Panc1 (cell line): ENCODE data around the gene DMAC2. TPM values are rescaled to one million over a fixed set of nuclear protein-coding genes. Genes with fewer than 3 reads are reported as not detected.

Experiments used
- ATAC-seq: fragments of 200-7000 bp; cut with Tn5 transposase; 2 replicates; pipeline ENCODE4 v1.9.1; 2020; ENCODE audit warnings: mild to moderate bottlenecking, moderate library complexity
- BruUV-seq: library from RNA; stranded (reverse); fragments of 400-500 nt; replicated peaks from 2 replicates; lab custom pipeline; 2021; lab: Mats Ljungman, UMichigan
- CTCF ChIA-PET: fragments of 300-600 bp; sonication (Branson Sonifier 250); formaldehyde crosslinking; loops from one replicate; lab custom pipeline; 2022; ENCODE audit warnings: antibody characterized with exemption; lab: Charles Lee
- POLR2A ChIA-PET: fragments of 300-600 bp; sonication (Branson Sonifier 250); formaldehyde crosslinking; loops from one replicate; lab custom pipeline; 2022; ENCODE audit warnings: antibody characterized with exemption; lab: Charles Lee
- DNase-seq: peaks from one replicate; pipeline ENCODE4 v3.0.0-alpha.2; 2010; ENCODE audit warnings: low read depth, low spot score
- H3K27ac ChIP-seq: 2 replicates; pipeline ENCODE4 v1.5.1; 2011; ENCODE audit warnings: mild to moderate bottlenecking, low read length, inconsistent platforms
- H3K27me3 ChIP-seq: fragments of 200-500 bp; sonication (Bioruptor generic); 2 replicates; pipeline ENCODE4 v1.6.0; 2014; ENCODE audit warnings: low read length, inconsistent platforms; ENCODE audit not compliant: control insufficient read depth, insufficient read depth
- H3K36me3 ChIP-seq: fragments of 200-500 bp; sonication (Bioruptor generic); 2 replicates; pipeline ENCODE4 v1.5.1; 2014; ENCODE audit warnings: inconsistent platforms, mild to moderate bottlenecking, low read length, moderate library complexity; ENCODE audit not compliant: control insufficient read depth, insufficient read depth
- H3K4me1 ChIP-seq: 2 replicates; pipeline ENCODE4 v1.5.1; 2011; ENCODE audit warnings: inconsistent platforms, mild to moderate bottlenecking, low read length, moderate library complexity; ENCODE audit not compliant: control insufficient read depth, insufficient read depth
- H3K4me3 ChIP-seq, 2 experiments: 2 replicates each; pipeline ENCODE4 v1.5.1; 2011 to 2012; ENCODE audit warnings: low read depth in 2 of 2, low read length in 2 of 2, mild to moderate bottlenecking in 2 of 2, inconsistent platforms in 1 of 2, moderate library complexity in 1 of 2
- H3K9me3 ChIP-seq: fragments of 200-500 bp; sonication (Bioruptor generic); 2 replicates; pipeline ENCODE4 v1.5.1; 2014; ENCODE audit warnings: low read depth, mild to moderate bottlenecking, inconsistent platforms, low read length, moderate library complexity; ENCODE audit not compliant: control insufficient read depth, insufficient read depth
- CTCF ChIP-seq: fragments of 450-650 bp; IDR thresholded peaks from 2 replicates; pipeline ENCODE4 v1.5.1; 2017; ENCODE audit warnings: mild to moderate bottlenecking
- POLR2AphosphoS5 ChIP-seq: IDR thresholded peaks from 2 replicates; pipeline ENCODE4 v1.6.1; 2012; ENCODE audit warnings: mild to moderate bottlenecking, low read depth, low read length, moderate library complexity
- REST ChIP-seq, 2 experiments: IDR thresholded peaks; 2 replicates each; pipeline ENCODE4 v1.6.1; 2011 to 2012; ENCODE audit warnings: low read depth in 2 of 2, control low read depth in 1 of 2, low read length in 1 of 2, mild to moderate bottlenecking in 1 of 2, moderate library complexity in 1 of 2; ENCODE audit not compliant: insufficient read depth in 1 of 2
- SIN3A ChIP-seq: IDR thresholded peaks from 2 replicates; pipeline ENCODE4 v1.6.1; 2012; ENCODE audit warnings: low read depth, mild to moderate bottlenecking, low read length, moderate library complexity, borderline replicate concordance; ENCODE audit not compliant: insufficient read depth
- TCF7L2 ChIP-seq: IDR thresholded peaks from 2 replicates; pipeline ENCODE4 v1.6.1; 2011; ENCODE audit warnings: mild to moderate bottlenecking, low read depth, low read length, inconsistent platforms
- in situ Hi-C: cut with HindIII; loops from 2 replicates; pipeline ENCODE4 v1.10.0; 2016; ENCODE audit warnings: low sequenced_read_pairs, low pct_unique_long_range_greater_than_20kb
- intact Hi-C: fragments of 100-400 bp; cut with micrococcal nuclease; formaldehyde crosslinking; loops from one replicate; pipeline ENCODE4 v1.10.0; 2022; ENCODE audit not compliant: unreplicated experiment
- total RNA-seq: library from RNA; stranded (reverse); gene quantifications from one replicate; pipeline ENCODE4 v1.2.1, GENCODE V29; 2021; ENCODE audit not compliant: unreplicated experiment

DMAC2 gene
- total RNA-seq, 1 experiment from 2014 or later = 37.5 TPM

GRCh38 chr19:41431426-41432386 is 8.0 kb downstream of the DMAC2 start:
- Histone ChIP-seq H3K27me3 (no peaks in the 10 kb centered on the region), H3K27ac (no peak overlapping the region), H3K36me3 (no peaks in the 10 kb centered on the region), H3K4me3 (no peak overlapping the region), H3K4me1 (no peaks in the 10 kb centered on the region), H3K9me3 (no peaks in the 10 kb centered on the region)
- intact Hi-C loops = no loop called here
- in situ Hi-C loops = no loop called here
- BruUV-seq = TSS peak; percentile 69
- POLR2A ChIA-PET = interaction anchor here (0.6 kb wide), 1 partner anchor 123 kb away, joined by 5 read pairs; no protein-coding TSS in a partner anchor
- ATAC-seq (peak; percentile 13; the same call in 1 of the 2 replicates), DNase-seq (no peak)
- CTCF ChIA-PET = no interaction called here
- TF ChIP-seq TCF7L2 (no peak), CTCF (peak; percentile 16; the same call in 1 of the 2 replicates)

- CTCF ChIA-PET = no interaction called here
- no peak for DNase-seq
- in situ Hi-C loops (no loop called here), intact Hi-C loops (no loop called here)
- Histone ChIP-seq H3K27me3 (no peaks in the 10 kb centered on the region), H3K27ac (no peak overlapping the region), H3K36me3 (no peaks in the 10 kb centered on the region), H3K4me3 (no peak overlapping the region), H3K4me1 (no peaks in the 10 kb centered on the region), H3K9me3 (no peaks in the 10 kb centered on the region)
- no TSS peak for BruUV-seq
- ATAC-seq = no peak
- no peak for TF ChIP-seq SIN3A
- TF ChIP-seq TCF7L2 = no peak
- no peak for TF ChIP-seq REST (IDR thresholded peaks at IDR 0.05; ENCODE audit: insufficient read depth in 1 of 2, low read depth in 2 of 2, low read length in 1 of 2)
- POLR2A ChIA-PET = no interaction called here
Observed at GRCh38 chr19:41430922-41431321, 8.8 kb downstream of the DMAC2 start.

GRCh38 chr19:41428481-41428859 is 11.2 kb downstream of the DMAC2 start:
- no peaks in the 10 kb centered on the region for H3K4me1 ChIP-seq
- TF ChIP-seq CTCF (no peak), TCF7L2 (no peak), POLR2AphosphoS5 (no peak), REST (IDR thresholded peaks at IDR 0.05; ENCODE audit: insufficient read depth in 1 of 2, low read depth in 2 of 2, low read length in 1 of 2) (no peak), SIN3A (no peak)
- no peaks in the 10 kb centered on the region for H3K9me3 ChIP-seq
- no TSS peak for BruUV-seq
- H3K27ac ChIP-seq = no peak overlapping the region
- ATAC-seq (no peak), DNase-seq (no peak)
- H3K36me3 ChIP-seq = no peaks in the 10 kb centered on the region
- in situ Hi-C loops (no loop called here), intact Hi-C loops (no loop called here)
- H3K27me3 ChIP-seq = no peaks in the 10 kb centered on the region
- ChIA-PET CTCF (no interaction called here), POLR2A (no interaction called here)
- no peak overlapping the region for H3K4me3 ChIP-seq
